NCI-H2227 (cell line): ENCODE data around the gene CACTIN.
A peak's percentile ranks its signal among the peaks of the same experiment; 100 is the strongest.
"Not testable (repeated sequence)": the region's sequence is repeated elsewhere in the genome, so short reads cannot be mapped to it uniquely, and the experiment has no call there.

Experiments
- DNase-seq: peaks from one replicate; lab custom pipeline; 2025; ENCODE audit not compliant: unreplicated experiment; lab: John Stamatoyannopoulos, UW

CACTIN gene

GRCh38 chr19:3590991-3591659 is 35.5 kb downstream of the CACTIN start:
- no peak for DNase-seq

- no peak for DNase-seq
Measured at GRCh38 chr19:3589949-3590348, 36.6 kb downstream of the CACTIN start.

DNA sequence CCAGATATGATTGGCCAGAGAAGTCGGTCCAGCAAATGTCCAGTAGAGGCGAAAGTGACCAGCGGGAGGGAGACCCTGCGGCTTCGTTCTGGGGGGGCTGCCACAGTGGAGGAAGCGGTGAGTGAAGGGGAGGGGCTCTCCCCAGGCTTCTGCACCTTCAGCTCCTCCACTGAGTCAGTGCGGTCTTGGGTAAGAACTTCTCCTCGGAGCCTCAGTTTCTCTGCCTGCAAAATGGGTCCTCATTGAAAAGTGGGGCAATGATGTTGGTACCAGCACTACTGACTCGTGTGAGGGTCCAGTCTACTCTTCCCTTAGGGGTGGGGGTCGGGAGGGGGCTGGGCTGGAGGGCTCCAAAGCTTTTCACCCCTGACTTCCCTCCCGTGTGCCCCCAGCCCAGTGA is 37.2 kb downstream of the CACTIN start:
- no peak for DNase-seq

DNA sequence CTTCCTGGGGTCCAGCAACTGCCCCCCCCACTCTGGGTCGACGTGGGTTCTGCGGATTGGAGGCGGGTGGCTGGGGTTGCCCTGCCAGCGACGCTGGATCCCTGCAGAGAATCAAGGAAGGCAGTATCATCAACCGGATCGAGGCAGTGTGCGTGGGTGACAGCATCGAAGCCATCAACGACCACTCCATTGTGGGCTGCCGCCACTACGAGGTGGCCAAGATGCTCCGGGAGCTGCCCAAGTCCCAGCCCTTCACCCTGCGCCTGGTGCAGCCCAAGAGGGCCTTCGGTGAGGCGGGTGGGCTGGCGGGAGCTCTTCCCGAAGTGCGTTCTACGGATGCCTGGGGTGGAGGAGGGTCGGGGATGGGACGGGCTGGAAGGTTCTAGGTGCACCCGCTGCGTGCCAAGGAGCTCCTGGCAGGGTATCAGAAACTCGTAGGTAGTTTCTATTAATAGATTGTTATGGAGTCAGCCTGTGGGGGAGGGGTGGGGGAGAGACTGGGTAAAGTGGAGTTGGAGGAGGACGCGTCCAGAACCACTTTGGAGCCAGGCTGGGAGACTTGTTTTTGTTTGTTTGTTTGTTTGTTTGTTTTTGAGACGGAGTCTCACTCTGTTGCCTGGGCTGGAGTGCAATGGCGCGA is 39.8 kb downstream of the CACTIN start:
- DNase-seq: no peak

GRCh38 chr19:3586127-3586626 is 40.4 kb downstream of the CACTIN start:
- peak; percentile 19 for DNase-seq

GRCh38 chr19:3585301-3586126 is 41.1 kb downstream of the CACTIN start, which contains the start of gene GIPC3:
GIPC3 (plus strand) TSS chr19:3585478; CDS start chr19:3585598, 120 bp downstream.
- no peak for DNase-seq

DNA sequence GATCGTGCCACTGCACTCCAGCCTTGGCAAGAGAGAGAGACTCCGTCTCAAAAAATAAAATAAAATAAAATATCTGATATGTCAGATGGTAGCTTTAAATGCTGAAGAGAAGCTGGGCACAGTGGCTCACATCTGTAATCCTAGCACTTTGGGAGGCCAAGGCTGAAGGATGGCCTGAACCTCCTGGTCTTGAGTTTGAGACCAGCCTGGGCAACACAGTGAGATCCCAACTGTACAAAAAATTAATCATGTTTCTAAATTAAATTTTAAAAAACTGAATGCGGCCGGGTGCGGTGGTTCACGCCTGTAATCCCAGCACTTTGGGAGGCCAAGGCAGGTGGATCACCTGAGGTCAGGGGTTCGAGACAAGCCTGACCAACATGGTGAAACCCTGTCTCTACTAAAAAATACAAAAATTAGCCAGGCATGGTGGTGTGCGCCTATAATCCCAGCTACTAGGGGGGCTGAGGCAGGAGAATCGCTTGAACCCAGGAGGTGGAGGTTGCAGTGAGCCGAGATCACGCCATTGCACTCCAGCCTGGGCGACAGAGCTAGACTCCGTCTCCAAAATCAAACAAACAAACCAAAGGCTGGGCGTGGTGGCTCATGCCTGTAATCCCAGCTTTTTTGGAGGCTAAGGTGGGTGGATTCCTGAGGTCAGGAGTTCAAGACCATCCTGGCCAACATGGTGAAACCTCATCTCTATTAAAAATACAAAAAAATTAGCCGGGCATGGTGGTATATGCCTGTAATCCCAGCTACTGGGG is 42.4 kb downstream of the CACTIN start:
- not testable (repeated sequence) for DNase-seq

GRCh38 chr19:3581792-3582191 is 44.8 kb downstream of the CACTIN start:
- DNase-seq: not testable (repeated sequence)

- DNase-seq: no peak
Measured at GRCh38 chr19:3580156-3580934, 46.2 kb downstream of the CACTIN start.

DNA sequence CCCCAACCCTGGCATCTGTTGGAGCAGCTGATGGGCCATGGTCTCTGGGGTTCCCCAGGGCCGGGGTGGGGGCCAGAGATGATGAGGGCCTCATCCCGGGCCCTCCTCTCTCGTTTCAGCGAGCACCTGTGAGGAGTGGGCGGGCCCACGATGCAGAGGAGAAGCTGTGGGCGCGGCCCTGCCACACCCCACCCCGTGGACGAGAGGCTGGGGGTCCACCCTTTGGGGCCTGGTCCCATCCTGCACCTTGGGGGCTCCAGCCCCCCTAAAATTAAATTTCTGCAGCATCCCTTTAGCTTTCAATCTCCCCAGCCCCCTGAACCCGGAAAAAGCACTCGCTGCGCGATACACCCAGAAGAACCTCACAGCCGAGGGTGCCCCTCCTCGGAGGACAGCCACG is 48.2 kb downstream of the CACTIN start:
- no peak for DNase-seq

- no peak for DNase-seq
Measured at GRCh38 chr19:3577723-3578344, 48.8 kb downstream of the CACTIN start.

DNA sequence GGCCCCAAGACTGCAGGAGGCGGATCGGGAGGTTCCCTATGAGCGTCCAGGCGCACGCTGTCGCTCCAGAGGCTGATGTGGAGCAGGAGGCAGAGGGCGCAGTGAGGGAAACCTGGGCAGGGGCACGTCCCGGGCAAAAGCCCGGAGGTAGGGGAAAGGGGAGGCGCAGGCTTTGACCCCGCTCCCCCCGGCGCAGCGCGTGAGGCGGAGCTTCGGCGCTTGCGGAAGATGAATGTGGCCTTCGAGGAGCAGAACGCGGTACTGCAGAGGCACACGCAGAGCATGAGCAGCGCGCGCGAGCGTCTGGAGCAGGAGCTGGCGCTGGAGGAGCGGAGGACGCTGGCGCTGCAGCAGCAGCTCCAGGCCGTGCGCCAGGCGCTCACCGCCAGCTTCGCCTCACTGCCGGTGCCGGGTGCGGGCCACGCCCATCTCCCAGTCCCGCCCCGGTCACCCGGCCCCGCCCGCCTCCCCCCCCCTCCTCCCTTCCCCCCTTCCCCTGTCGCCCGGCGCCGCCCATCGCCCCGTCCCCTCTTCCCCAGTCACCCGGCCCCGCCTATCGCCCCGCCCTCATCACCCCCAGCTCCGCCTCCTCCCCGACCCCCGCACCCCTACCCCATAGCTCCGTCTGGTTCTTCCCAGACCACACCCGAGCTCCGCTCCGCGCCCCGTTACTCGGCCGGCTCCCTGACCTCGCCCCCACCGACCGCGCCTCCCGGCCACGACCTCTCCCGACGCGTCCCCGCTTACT is 49.7 kb downstream of the CACTIN start:
- DNase-seq: no peak

DNA sequence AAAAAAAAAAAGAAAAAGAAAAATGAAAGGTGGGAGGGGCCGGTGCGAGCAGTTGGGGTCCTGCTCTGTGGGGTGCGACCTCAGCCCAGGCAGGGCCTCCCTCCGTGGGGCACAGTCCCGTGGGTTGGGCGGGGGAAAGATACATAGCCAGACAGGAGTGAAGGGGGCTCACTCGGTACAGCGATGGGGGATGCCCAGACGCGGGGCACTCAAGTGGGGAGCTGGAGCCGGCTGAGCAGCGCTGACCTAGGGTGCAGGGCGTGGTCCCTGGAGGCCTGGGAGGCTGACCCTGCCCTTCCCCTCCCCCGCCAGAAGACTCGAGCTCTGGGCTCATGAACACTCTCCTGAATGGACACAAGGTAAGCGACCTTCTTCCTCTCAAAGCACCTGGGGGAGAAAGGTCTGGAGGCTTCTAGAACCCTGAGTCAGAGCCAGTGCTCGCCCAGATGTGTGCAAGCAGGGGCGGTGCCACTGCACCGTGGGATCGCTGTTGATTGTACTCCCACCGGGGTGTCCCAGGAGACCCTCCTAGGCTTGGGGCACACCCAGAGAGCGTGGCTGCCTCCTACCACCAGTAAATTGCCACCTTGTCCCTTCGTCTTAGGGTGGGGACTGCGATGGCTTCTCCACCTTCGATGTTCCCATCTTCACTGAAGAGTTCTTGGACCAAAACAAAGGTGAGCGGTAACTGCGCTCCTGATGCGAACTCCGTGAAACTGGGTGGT is 50.5 kb downstream of the CACTIN start:
- DNase-seq: no peak

- no peak for DNase-seq
Measured at GRCh38 chr19:3575260-3575741, 51.3 kb downstream of the CACTIN start.

- peak; percentile 87 for DNase-seq
Measured at GRCh38 chr19:3573858-3574637, 52.5 kb downstream of the CACTIN start.

- peak; percentile 27 for DNase-seq
Measured at GRCh38 chr19:3573162-3573857, 53.3 kb downstream of the CACTIN start.

GRCh38 chr19:3572855-3573161 is 53.8 kb downstream of the CACTIN start, which contains the start of gene HMG20B:
HMG20B (plus strand) TSS chr19:3572944; CDS start chr19:3573310, 366 bp downstream.
- DNase-seq: no peak
